Prostate gland (tissue), 2 donors: ENCODE results near the gene UBE4B. TPM values are rescaled to one million over a fixed set of nuclear protein-coding genes. Genes with fewer than 3 reads are reported as not detected.

ENCODE experiments used
- DNase-seq: peaks from one replicate; pipeline ENCODE4 v3.0.0-alpha.2; 2019; ENCODE audit warnings: low spot score
- H3K27ac ChIP-seq, 2 donors: fragments of 200-600 bp; sonication (generic); 2 replicates each; pipeline ENCODE4 v1.5.1; 2017 to 2019
- H3K27me3 ChIP-seq: fragments of 200-600 bp; sonication (generic); replicated peaks from 2 replicates; pipeline ENCODE4 v1.5.1; 2019; ENCODE audit not compliant: insufficient read depth
- H3K36me3 ChIP-seq, 2 donors: fragments of 200-600 bp; sonication (generic); 1 replicate in 1 of 2; 2 replicates in 1 of 2; pipeline versions ENCODE4 v1.5.1 to v1.8.1; 2017 to 2019
- H3K4me1 ChIP-seq: fragments of 200-600 bp; sonication (generic); replicated peaks from 2 replicates; pipeline ENCODE4 v1.5.1; 2019
- H3K4me3 ChIP-seq, 2 donors: fragments of 200-600 bp; sonication (generic); 2 replicates each; pipeline ENCODE4 v1.5.1; 2017 to 2019
- H3K9me3 ChIP-seq: fragments of 200-600 bp; sonication (generic); 2 replicates; pipeline ENCODE4 v1.5.1; 2017
- POLR2A ChIP-seq: fragments of 450-650 bp; IDR thresholded peaks from one replicate; pipeline ENCODE4 v1.6.1; 2016; ENCODE audit warnings: antibody characterized with exemption, mild to moderate bottlenecking
- POLR2AphosphoS5 ChIP-seq: sonication (generic); formaldehyde crosslinking; IDR thresholded peaks from one replicate; pipeline ENCODE4 v1.6.1; 2017; ENCODE audit warnings: antibody characterized with exemption
- WGBS: methylation state at CpG from one replicate; pipeline ENCODE4 v1.1.5; 2018; 5-methylcytosine and 5-hydroxymethylcytosine counted together
- intact Hi-C: fragments of 100-400 bp; cut with DNase I; formaldehyde crosslinking; loops from one replicate; pipeline ENCODE4 v1.14.2; 2022
- total RNA-seq, 2 donors: library from RNA; depleted of rRNA; stranded (reverse); fragments of >200 nt; gene quantifications; one replicate each; pipeline ENCODE4 v1.1.0, GENCODE V29; 2016
- TF ChIP-seq, protein P1 (sequence below), 4 experiments: fragments of 200-600 bp in 2 of 4; fragments of 450-650 bp in 2 of 4; sonication (generic) in 2 of 4; IDR thresholded peaks; 1 replicate in 3 of 4; 2 replicates in 1 of 4; pipeline ENCODE4 v1.5.1; 2016 to 2019; ENCODE audit warnings: antibody characterized with exemption in 4 of 4, mild to moderate bottlenecking in 2 of 4, moderate library complexity in 2 of 4

Gene UBE4B
- total RNA-seq, 2 donors from 2014 or later, result 49.0 to 68.1 TPM

DNA sequence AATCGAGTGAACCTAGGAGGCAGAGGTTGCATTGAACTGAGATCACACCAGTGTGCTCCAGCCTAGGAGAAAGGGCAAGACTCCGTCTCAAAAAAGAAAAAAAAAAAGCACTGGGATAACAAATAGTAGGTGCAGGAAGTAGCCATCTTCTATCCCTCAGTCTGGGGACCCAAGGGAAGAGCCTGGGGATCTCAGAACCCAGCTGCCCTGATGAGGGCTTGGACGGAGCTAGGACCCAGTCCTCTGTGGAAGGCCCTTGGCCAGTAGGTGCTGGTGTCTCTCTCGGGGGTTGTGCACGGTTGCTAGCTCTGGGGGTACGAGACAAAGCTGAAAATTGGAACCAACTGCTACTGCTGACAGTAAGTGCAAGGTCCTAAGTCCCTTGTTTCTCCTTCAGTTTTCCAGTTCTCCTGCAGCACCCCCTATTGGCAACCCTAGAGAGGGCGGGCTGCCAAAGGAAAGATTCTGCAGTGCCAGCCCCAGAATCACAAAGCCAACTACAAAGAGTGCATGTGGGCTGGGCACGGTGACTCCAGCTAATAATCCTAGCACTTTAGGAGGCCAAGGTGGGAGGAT is 120.0 kb downstream of the UBE4B start:
- Histone ChIP-seq H3K36me3 (no peaks in the 10 kb centered on the region), H3K9me3 (no peaks in the 10 kb centered on the region), H3K27ac (no peak overlapping the region), H3K4me3 (no peak overlapping the region), H3K27me3 (no peaks in the 10 kb centered on the region), H3K4me1 (no peaks in the 10 kb centered on the region)
- intact Hi-C loops, result loop anchor here (10.0 kb wide), 1 partner anchor 278 kb away; no protein-coding TSS in a partner anchor
- 70% methylated on average over 8 of the region's 8 CpGs for WGBS
- TF ChIP-seq POLR2A (no peak), POLR2AphosphoS5 (peak; percentile 55)
- TF ChIP-seq, protein P1, sequence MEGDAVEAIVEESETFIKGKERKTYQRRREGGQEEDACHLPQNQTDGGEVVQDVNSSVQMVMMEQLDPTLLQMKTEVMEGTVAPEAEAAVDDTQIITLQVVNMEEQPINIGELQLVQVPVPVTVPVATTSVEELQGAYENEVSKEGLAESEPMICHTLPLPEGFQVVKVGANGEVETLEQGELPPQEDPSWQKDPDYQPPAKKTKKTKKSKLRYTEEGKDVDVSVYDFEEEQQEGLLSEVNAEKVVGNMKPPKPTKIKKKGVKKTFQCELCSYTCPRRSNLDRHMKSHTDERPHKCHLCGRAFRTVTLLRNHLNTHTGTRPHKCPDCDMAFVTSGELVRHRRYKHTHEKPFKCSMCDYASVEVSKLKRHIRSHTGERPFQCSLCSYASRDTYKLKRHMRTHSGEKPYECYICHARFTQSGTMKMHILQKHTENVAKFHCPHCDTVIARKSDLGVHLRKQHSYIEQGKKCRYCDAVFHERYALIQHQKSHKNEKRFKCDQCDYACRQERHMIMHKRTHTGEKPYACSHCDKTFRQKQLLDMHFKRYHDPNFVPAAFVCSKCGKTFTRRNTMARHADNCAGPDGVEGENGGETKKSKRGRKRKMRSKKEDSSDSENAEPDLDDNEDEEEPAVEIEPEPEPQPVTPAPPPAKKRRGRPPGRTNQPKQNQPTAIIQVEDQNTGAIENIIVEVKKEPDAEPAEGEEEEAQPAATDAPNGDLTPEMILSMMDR (IDR thresholded peaks at IDR 0.05), result peak; percentile 32 to 62 (median 58)
- DNase-seq, result peak; percentile 49

GRCh38 chr1:10155087-10155712 is 122.4 kb downstream of the UBE4B start:
- DNase-seq, result no peak
- H3K4me1 ChIP-seq, result no peaks in the 10 kb centered on the region
- intact Hi-C loops, result loop anchor here (5.0 to 10.0 kb wide), 2 partner anchors 213 to 280 kb away; partner anchors contain the start of genes LZIC and NMNAT1
- H3K9me3 ChIP-seq, result no peaks in the 10 kb centered on the region
- H3K36me3 ChIP-seq, result no peaks in the 10 kb centered on the region
- no peaks in the 10 kb centered on the region for H3K27me3 ChIP-seq
- H3K27ac ChIP-seq, result no peak overlapping the region
- TF ChIP-seq POLR2A (no peak), POLR2AphosphoS5 (no peak)
- TF ChIP-seq, protein P1 (IDR thresholded peaks at IDR 0.05), result no peak
- 70% methylated on average over 4 of the region's 4 CpGs for WGBS
- H3K4me3 ChIP-seq, result no peak overlapping the region

GRCh38 chr1:10160173-10160572 is 127.4 kb downstream of the UBE4B start:
- H3K4me1 ChIP-seq, result no peaks in the 10 kb centered on the region
- H3K27ac ChIP-seq, result no peak overlapping the region
- H3K4me3 ChIP-seq, result no peak overlapping the region
- H3K27me3 ChIP-seq, result no peaks in the 10 kb centered on the region
- TF ChIP-seq, protein P1 (IDR thresholded peaks at IDR 0.05), result no peak
- no peak for TF ChIP-seq POLR2A
- TF ChIP-seq POLR2AphosphoS5, result no peak
- H3K9me3 ChIP-seq, result no peaks in the 10 kb centered on the region
- no peak for DNase-seq
- H3K36me3 ChIP-seq, result no peaks in the 10 kb centered on the region
- intact Hi-C loops, result no loop called here
- 90% methylated on average over 3 of the region's 3 CpGs for WGBS

DNA sequence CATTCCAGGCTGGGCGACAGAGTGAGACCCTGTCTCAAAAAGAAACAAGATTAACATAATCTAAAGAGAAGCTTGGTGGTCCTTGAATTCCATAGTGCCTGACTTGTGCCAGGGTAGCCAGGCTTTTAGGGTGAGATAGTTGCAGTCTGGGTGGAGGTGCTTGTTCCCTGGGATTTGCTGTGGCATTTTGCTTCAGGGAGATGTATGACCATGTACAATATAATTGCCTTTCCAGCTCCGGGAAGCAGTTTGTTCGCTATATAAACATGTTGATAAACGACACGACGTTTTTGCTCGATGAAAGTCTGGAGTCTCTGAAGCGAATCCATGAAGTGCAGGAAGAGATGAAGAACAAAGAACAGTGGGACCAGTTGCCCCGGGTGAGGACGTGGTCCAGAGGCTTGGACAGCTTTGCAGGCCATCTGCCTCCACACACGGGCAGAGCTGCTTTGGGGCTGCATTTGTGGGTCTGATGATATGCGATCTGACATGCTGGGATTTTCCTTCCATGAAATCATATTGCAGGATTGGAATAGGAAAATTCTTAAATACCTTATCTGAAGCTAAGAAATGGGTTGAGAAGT is 128.2 kb downstream of the UBE4B start:
- Histone ChIP-seq H3K27ac (no peak overlapping the region), H3K4me1 (no peaks in the 10 kb centered on the region), H3K9me3 (no peaks in the 10 kb centered on the region), H3K27me3 (no peaks in the 10 kb centered on the region), H3K36me3 (no peaks in the 10 kb centered on the region), H3K4me3 (no peak overlapping the region)
- intact Hi-C loops, result no loop called here
- no peak for DNase-seq
- 76% methylated on average over 12 of the region's 12 CpGs for WGBS
- TF ChIP-seq POLR2A (no peak), POLR2AphosphoS5 (no peak)
- TF ChIP-seq, protein P1 (IDR thresholded peaks at IDR 0.05), result no peak
